Stimulated activated CD4-positive, alpha-beta T cell treated with anti-CD3 and anti-CD28 coated beads, TNF-alpha, amount 100 ng/mL, for 1 hour (primary cell): ENCODE data around the gene GSPT1.
A peak's percentile ranks its signal among the peaks of the same experiment; 100 is the strongest.
"Not testable (repeated sequence)": the region's sequence is repeated elsewhere in the genome, so short reads cannot be mapped to it uniquely, and the experiment has no call there.

Experiments used
- DNase-seq, 3 donors: peaks; one replicate each; pipeline ENCODE4 v3.0.0-alpha.2; 2020; ENCODE audit warnings: low read depth in 3 of 3, low spot score in 1 of 3

Gene GSPT1

DNA sequence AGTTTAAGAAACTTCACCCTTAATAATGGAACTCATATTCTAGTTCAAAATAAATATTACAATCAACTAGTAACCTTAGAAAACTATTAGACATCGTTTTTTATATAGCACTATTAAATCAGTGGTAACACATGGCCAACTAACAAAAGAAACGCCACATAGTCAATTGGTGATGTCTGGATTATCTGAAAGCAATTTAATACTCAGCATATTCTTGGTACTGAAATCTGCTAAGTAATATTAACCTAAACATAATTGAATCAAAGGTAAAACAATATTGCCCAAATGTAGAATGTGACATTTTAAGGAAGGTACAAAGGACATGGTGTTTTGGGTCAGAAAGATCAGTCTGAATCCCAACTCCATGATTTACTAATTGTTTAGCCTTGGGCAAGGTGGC lies 53.3 kb downstream of the GSPT1 start:
- no peak for DNase-seq

GRCh38 chr16:11857161-11857560 lies 58.6 kb downstream of the GSPT1 start:
- DNase-seq, result no peak

DNA sequence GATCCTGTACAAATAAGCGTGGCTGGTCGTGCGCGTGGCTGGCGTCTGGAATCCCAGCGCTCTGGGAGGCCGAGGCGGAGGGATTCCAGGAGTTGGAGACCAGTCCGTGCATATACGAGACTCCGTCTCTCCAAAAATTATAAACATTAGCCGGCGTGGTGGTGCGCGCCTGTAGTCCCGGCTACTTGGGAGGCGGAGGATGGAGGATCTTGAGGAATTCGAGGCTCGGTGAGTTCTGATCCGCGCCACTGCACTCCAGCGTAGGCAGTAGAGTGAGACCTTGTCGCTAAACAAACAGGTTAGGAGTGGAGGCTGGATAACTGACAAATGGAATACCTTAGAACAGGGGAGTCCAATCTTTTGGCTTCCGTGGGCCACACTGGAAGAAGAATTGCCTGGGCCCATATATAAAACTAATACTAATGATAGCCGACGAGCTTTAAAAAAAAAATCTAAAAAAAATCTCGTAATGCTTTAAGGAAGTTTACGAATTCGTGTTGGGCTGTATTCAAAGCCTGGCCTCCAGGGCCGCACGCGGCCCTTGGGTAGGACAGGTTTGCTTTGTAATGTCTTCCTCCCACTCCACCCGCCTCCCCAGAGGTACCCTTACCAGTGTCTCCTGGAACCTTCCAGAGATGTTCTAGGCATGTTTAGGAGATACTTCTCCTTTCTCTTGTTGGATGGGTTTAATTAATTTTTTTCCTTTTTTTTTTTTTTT lies 63.5 kb downstream of the GSPT1 start:
- peak in 1 of 3 donors; percentile 8 for DNase-seq

DNA sequence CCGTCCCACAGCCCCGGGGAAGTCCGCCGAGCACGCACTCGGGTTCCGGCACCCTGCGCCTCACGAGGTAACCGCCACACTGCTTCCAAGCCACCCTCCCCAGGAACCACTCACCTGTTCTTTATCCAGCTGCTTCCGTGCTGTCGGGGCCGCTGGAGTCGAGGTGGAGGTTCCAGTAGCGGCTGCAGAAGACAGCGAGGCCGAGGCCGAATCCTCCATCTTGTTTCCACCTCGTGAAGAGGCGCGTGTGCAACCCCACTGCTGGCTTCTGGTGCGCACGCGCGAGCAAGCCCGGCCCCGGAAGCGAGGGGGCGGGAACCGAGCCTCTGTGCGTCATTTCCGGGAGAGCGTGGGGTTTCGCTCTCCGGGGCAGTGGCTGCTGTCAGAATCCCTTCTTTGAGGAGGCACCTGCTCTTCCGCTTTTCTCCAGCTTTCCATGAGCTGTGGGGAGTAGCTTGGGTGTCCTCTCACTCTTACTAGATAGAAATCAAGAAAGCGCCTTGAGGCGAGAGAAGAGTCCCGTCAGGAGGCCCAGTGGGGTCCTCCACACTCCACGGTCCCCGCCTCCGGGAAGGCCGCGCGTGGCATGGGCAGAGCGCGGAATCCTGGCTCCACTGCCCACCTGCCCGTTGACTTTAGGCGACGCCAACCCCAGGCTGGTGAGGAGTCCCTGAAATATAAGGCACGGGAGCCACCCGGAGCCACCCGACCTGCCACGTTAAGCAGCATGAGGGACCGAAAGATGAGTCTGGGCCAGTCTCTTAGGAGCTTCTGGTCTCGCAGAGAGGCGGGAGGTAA lies 64.3 kb downstream of the GSPT1 start, which contains the start of gene RSL1D1:
TSS of gene RSL1D1 (minus strand) at position 249 of the 798 bp plus-strand sequence. CDS start at position 219, 30 bp downstream.
- DNase-seq, result peak; percentile 84 to 92 (median 90)

- no peak for DNase-seq
Measured at GRCh38 chr16:11848842-11849241, 66.9 kb downstream of the GSPT1 start.

- no peak for DNase-seq
Measured at GRCh38 chr16:11844499-11844898, 71.3 kb downstream of the GSPT1 start.

DNA sequence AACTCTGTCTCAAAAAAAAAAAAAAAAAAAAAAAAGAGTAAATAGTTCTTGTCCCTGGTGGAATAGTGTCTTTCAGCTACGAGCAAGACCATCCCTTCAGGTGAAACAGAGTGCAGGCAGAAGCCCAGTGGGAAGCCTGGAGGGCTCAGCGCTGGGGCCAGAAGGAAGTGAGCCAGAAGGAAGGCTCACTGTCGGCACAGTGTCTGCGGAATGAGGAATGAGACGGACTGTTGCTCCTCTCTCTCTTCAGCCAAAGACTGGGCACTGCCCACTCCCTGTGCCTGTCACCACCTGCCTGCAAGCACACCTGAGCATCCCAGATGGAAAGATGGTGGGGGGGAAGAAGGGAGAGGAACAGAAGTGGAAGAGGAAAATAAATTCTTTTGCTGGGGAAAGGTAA lies 71.9 kb downstream of the GSPT1 start:
- no peak for DNase-seq

DNA sequence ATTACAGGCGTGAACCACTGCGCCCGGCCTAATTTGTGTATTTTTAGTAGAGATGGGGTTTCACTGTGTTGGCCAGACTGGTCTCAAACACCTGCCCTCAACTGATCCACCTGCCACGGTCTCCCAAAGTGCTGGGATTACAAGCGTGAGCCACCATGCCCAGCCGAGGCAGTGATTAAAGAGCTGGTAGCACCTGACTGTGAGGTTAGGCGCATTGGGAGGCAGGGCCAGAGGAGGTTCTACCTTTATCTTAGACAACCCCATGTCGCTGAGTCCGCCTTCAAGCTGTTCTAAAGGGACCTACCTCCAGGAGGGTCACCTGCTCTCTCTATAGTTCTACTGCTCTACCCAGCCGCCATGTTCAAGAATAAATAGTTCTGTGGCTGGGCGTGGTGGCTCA lies 72.5 kb downstream of the GSPT1 start:
- DNase-seq, result no peak

- DNase-seq, result no peak
Measured at GRCh38 chr16:11841026-11841425, 74.7 kb downstream of the GSPT1 start.

DNA sequence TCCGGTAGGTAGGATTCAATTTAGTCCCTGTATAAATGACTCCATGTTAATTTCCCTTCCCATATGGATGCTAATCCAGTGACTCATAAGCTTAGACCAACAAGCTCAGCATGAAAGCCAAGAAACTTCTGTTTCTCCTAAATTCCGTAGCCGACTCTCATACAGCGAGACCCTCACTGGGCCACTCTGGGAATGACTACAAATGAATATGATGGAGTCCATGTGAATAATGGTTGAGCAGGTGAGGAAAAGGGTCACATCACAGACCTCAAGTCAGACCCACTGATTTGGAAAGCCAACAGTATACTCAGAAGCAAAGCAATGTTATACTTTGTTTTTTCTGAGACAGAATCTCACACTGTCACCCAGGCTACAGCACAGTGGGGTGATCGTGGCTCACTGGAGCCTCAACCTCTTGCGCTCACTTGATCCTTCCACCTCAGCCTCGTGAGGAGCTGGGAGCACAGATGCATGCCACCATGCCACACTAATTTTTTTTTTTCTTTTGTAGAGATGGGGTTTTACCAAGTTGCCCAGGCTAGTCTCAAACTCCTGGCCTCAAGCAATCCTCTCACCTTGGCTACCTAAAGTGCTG lies 79.0 kb downstream of the GSPT1 start:
- no peak for DNase-seq

DNA sequence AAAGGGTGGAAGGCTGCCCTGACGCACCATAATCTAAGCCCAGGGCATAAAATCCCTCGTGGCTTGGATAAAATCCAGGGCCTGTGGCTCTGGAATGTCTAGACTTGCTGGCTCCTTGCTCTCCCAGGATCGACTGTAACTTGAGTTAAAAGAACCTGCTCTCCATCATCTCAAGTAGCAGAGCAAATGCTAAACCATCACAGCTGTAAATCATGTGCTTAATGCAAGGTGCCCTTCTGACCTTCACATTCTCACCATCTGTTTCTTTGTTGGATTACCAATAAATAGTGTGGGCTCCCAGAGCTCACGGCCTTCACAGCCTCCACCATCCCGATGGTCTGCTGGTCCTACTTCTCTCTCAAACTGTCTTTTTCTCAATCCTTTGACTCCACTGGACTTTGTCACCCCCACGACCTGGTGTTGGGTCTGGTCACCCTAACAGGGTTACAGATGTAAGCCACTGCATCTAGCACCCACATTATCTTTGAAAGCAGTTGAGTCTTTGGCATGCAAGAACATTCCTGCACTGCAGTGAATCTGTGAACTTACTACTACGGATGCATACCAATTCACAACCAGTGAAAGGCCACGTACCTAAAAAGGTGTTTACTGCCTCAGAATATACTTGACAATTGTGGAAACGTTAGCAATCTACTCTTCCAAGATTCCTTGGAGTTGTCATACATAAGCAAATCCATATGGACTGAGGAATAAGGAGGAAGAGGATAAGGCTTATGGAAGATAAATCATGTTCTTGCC lies 79.7 kb downstream of the GSPT1 start:
- DNase-seq, result no peak

DNA sequence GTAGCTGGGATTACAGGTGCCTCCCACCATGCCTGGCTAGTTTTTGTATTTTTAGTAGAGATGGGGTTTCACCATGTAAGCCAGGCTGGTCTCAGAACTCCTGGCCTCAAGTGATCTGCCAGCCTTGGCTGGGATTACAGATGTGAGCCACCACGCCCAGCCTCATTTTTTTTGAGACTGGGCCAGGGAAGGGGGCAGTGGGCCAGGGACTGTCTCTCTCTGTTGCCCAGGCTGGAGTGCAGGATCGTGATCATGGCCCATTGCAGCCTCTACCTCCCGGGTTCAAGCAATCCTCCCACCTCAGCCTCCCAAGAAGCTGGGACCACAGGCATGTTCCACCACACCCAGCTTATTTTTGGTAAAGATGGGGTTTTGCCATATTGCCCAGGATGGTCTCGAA lies 80.4 kb downstream of the GSPT1 start:
- no peak for DNase-seq

DNA sequence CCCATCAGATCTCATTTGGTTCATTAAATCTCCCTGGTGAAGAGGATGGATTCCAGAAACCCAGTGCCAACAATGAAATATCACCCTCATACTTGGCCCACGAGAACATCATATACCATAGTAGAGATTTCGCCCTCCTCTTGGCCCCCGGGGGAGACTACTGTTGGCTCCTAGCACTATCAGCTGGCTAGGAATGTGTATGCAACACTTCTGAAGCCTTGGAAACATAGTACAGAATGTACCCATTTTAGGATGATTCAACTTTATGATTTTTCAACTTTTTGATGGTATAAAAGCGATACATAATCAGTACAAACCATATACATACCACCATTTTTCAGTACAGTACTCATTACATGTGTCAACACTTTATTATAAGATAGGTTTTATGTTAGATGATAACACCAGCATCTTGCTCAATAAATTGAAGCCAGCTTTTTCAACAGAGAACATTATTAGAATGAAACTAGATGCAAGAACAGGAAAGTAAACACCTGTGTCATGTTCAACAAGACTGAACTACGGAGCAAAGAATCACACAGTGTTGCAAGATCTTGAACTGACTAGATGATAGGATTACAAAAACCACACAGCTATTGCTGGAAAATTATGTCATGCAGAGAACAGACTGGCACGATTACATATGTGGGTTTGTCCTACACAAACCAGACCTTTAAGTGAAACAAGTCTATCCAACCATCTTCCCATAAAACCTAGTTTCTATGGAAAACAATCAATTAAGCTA lies 81.6 kb downstream of the GSPT1 start:
- DNase-seq, result no peak

GRCh38 chr16:11828696-11829095 lies 87.1 kb downstream of the GSPT1 start:
- DNase-seq, result no peak

DNA sequence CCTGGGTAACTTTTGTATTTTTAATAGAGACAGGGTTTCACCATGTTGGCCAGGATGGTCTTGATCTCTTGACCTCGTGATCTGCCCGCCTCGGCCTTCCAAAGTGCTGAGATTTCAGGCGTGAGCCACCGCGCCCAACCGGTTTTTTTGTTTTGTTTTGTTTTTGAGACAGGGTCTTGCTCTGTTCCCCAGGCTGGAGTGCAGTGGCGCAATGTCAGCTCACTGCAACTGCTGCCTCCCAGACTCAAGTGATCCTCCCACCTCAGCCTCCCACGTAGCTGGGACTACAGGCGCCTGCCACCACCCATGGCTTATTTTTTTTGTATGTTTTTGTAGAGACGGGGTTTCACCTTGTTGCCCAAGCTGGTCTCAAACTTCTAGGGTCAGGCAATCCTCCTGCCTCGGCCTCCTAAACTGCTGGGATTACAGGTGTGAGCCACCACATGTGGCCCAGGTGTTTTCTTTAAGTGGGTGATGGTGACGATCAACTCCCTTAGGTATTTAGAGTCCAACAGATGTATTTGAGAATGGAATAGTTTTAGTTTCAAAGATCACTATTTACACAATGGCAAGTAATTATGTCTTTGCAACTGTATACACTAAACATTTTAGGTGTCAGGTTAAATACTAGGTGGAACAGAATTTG lies 90.1 kb downstream of the GSPT1 start:
- DNase-seq, result not testable (repeated sequence)

GRCh38 chr16:11824362-11824761 lies 91.4 kb downstream of the GSPT1 start:
- no peak for DNase-seq

GRCh38 chr16:11823645-11824044 lies 92.1 kb downstream of the GSPT1 start:
- DNase-seq, result not testable (repeated sequence)

DNA sequence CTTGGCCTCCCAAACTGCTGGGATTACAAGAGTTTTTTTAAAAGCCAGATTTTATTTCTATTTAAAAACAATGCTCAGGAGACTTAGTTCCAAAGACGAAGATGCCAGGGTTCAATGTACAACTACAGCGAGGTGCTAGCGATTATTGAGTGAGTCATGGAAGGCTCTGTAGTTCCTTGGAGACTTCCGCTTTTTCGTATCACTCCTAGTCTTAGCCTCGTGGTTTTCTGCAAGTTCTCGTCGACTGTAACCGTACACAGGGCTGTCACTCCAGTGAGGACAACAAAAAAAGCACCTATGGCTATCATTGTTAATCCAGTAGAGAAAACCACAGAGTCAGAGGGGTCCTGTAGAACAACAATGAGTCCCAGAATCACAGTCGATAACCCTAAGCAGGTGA lies 96.0 kb downstream of the GSPT1 start:
- no peak for DNase-seq

- not testable (repeated sequence) for DNase-seq
Measured at GRCh38 chr16:11818970-11819369, 96.8 kb downstream of the GSPT1 start.
